Measurements from ENCODE around the gene ADD3.

- TF ChIP-seq CTCF (IDR thresholded peaks at IDR 0.05), result no peak
- TF ChIP-seq REST (IDR thresholded peaks at IDR 0.05; ENCODE audit: insufficient read depth in 1 of 2, low read depth in 2 of 2, low read length in 1 of 2), result no peak
- no peak for TF ChIP-seq TCF7L2 (IDR thresholded peaks at IDR 0.05; ENCODE audit: low read depth, low read length)
These were observed 25.7 kb upstream of the ADD3 start for GRCh38 chr10:109982123-109982522.

All from Panc1 (cell line).